Effector memory CD8-positive, alpha-beta T cell (primary cell): ENCODE measurements around the gene ITPKB.
A peak's percentile ranks its signal among the peaks of the same experiment; 100 is the strongest.
"Not testable (repeated sequence)": the region's sequence is repeated elsewhere in the genome, so short reads cannot be mapped to it uniquely, and the experiment has no call there.

ENCODE experiments used
- ATAC-seq: fragments of 150-1000 bp; cut with Tn5 transposase; replicated peaks from 2 replicates; pipeline ENCODE4 v1.10.0; 2021; ENCODE audit warnings: mild to moderate bottlenecking, moderate library complexity
- DNase-seq, 3 experiments: peaks; one replicate each; pipeline ENCODE4 v3.0.0; 2021
- H3K27ac Mint-ChIP-seq, 2 donors: one replicate each; pipeline ENCODE4 v1.8.0; 2022; ENCODE audit warnings: mild to moderate bottlenecking in 2 of 2, mixed read lengths in 2 of 2, moderate library complexity in 2 of 2
- H3K27me3 Mint-ChIP-seq, 2 donors: one replicate each; pipeline ENCODE4 v1.8.0; 2022; ENCODE audit warnings: mixed read lengths in 2 of 2
- H3K36me3 Mint-ChIP-seq: one replicate; pipeline ENCODE4 v1.8.0; 2022; ENCODE audit warnings: mild to moderate bottlenecking, moderate library complexity, mixed read lengths; ENCODE audit not compliant: insufficient read depth
- H3K4me1 Mint-ChIP-seq, 2 donors: one replicate each; pipeline ENCODE4 v1.8.0; 2022; ENCODE audit warnings: low read depth in 2 of 2, mixed read lengths in 2 of 2
- H3K4me3 Mint-ChIP-seq, 2 donors: one replicate each; pipeline ENCODE4 v1.8.0; 2022; ENCODE audit warnings: mild to moderate bottlenecking in 2 of 2, mixed read lengths in 2 of 2, moderate library complexity in 2 of 2
- H3K9me3 Mint-ChIP-seq, 2 donors: one replicate each; pipeline ENCODE4 v1.8.0; 2022; ENCODE audit warnings: mixed read lengths in 2 of 2

The ITPKB gene

DNA sequence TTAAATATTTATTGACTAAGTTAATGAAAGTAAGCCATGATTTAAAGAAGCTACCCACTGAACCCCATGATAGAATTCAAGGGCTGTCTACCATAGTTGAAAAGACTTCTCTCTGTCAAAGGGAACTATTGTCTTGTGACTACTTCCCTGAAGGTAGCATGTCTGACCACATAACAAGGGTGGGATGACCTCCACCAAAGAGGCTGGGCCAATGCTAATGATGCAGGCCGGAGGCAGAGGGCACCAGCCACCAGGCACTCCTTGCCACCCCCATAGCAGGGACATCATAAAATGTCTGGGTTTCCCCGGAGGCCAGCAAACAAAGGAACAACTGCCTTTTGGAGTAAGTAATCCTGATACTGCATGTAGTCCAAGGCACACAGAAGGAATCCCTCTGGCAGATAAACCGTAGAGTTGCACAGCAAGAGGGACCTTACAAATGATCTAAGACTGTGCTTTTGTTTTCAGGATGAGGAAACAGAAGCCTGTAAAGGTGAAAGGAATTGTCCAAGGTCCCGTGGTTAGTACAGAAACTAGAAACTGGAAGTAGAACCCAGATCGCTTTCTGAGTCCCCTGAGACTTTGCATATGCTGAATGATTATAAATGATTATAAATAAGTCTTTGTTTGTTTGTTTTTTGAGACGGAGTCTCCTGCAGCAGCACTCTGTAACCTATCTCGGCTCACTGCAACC, 33.5 kb upstream of the ITPKB start:
- Mint-ChIP-seq H3K36me3 (no peaks in the 10 kb centered on the region), H3K27me3 (peaks cover 0 to 7% of the 10 kb centered on the region in 2 donors), H3K4me3 (no peak overlapping the region)

DNA sequence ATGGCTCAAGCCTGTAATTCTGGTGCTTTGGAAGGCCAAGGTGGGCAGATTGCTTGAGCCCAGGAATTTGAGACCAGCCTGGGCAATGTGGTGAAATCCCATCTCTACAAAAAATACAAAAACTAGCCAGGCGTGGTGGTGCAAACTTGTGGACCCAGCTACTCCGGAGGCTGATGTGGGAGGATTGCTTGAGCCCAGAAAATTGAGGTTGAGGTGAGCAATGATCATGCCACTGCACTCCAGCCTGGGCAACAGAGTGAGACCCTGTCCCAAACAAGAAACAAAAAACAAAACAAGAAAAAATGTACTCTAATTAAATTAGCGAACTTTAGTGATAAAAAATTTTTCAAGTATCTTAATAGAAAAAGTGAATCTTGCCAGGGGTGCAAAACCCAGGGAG, 28.1 kb upstream of the ITPKB start:
- not testable (repeated sequence) for H3K4me3 Mint-ChIP-seq, H3K27me3 Mint-ChIP-seq, H3K27ac Mint-ChIP-seq, H3K36me3 Mint-ChIP-seq, H3K9me3 Mint-ChIP-seq, DNase-seq, ATAC-seq
- H3K4me1 Mint-ChIP-seq: peaks cover 14 to 28% of the 10 kb centered on the region in 2 donors

More for the DNA sequence above, 33.5 kb upstream of the ITPKB start:
- no peaks in the 10 kb centered on the region for H3K9me3 Mint-ChIP-seq
- DNase-seq (no peak), ATAC-seq (no peak)
- no peak overlapping the region for H3K27ac Mint-ChIP-seq
- H3K4me1 Mint-ChIP-seq: peaks cover 0 to 7% of the 10 kb centered on the region in 2 donors

DNA sequence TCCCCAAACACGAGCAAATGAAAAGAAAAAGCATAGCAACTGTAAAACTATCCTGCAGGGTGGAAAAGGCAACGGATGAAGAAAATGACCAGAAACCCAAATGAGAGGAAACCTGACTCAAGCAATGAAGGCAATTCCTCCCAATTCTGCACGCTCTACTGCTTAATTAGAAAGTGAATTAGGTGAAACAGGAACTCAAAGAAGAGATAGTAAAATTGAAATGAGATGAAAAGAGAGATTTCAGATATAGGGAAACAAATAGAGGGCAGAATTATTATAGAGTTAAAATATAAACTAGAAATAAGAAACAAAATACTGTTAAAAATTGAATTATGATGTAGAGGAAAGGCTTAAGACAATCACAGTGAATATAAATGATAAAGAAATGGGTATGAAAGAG, 27.5 kb upstream of the ITPKB start:
- Mint-ChIP-seq H3K4me3 (no peak overlapping the region), H3K27ac (no peak overlapping the region), H3K27me3 (peaks cover 5 to 10% of the 10 kb centered on the region in 2 donors), H3K4me1 (peaks cover 14 to 25% of the 10 kb centered on the region in 2 donors), H3K9me3 (peaks cover 0 to 5% of the 10 kb centered on the region in 2 donors), H3K36me3 (no peaks in the 10 kb centered on the region)
- ATAC-seq: no peak
- no peak for DNase-seq

DNA sequence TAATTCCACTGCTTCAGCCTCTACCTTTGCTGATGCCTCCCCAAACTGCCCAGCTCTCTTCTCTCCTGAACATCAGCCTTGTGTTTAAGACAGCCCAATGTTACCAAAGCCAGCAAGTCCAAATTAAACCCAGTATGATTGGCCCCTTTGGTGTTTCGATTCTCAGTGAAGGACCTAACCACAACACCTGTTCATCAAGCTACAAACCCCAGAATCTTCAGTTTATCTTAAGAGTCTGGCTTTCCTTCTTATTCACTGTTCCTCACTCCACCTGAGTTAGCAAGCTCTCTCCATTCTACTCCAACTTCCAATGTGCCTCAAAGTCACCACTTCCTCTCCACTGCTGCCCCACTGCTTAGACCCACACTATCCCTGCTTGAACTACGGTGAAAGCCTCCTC, 25.5 kb upstream of the ITPKB start:
- DNase-seq: no peak
- Mint-ChIP-seq H3K36me3 (no peaks in the 10 kb centered on the region), H3K9me3 (peaks cover 0 to 5% of the 10 kb centered on the region in 2 donors), H3K4me1 (peaks cover 14 to 25% of the 10 kb centered on the region in 2 donors), H3K4me3 (peak overlapping the region; percentile 1 to 67), H3K27me3 (peaks cover 5 to 10% of the 10 kb centered on the region in 2 donors), H3K27ac (peak overlapping the region; percentile 0 to 93)
- ATAC-seq: no peak

DNA sequence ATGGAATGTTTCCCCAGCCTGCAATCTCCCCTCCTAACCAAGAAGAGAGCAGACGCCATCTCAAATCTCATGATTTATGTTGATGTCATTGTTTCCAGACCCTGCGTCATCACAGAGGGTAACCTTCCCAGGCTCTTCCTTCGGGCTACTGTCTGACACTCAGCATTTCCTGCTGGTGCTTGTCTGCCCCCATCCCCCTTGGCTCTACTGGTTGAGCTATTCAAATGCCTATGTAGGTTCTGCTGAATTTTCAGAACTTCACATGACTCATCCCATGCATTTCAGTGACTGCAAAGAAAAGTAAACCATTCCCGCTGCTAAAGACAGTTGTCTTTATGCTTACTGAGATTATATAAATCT, 24.8 kb upstream of the ITPKB start:
- no peaks in the 10 kb centered on the region for H3K36me3 Mint-ChIP-seq
- DNase-seq: no peak
- H3K27me3 Mint-ChIP-seq: peaks cover 5 to 10% of the 10 kb centered on the region in 2 donors
- H3K9me3 Mint-ChIP-seq: peaks cover 0 to 5% of the 10 kb centered on the region in 2 donors
- H3K4me1 Mint-ChIP-seq: peaks cover 14 to 25% of the 10 kb centered on the region in 2 donors
- H3K27ac Mint-ChIP-seq: peak overlapping the region in 1 of 2 donors; percentile 93
- ATAC-seq: peak; percentile 40
- H3K4me3 Mint-ChIP-seq: peak overlapping the region in 1 of 2 donors; percentile 67

DNA sequence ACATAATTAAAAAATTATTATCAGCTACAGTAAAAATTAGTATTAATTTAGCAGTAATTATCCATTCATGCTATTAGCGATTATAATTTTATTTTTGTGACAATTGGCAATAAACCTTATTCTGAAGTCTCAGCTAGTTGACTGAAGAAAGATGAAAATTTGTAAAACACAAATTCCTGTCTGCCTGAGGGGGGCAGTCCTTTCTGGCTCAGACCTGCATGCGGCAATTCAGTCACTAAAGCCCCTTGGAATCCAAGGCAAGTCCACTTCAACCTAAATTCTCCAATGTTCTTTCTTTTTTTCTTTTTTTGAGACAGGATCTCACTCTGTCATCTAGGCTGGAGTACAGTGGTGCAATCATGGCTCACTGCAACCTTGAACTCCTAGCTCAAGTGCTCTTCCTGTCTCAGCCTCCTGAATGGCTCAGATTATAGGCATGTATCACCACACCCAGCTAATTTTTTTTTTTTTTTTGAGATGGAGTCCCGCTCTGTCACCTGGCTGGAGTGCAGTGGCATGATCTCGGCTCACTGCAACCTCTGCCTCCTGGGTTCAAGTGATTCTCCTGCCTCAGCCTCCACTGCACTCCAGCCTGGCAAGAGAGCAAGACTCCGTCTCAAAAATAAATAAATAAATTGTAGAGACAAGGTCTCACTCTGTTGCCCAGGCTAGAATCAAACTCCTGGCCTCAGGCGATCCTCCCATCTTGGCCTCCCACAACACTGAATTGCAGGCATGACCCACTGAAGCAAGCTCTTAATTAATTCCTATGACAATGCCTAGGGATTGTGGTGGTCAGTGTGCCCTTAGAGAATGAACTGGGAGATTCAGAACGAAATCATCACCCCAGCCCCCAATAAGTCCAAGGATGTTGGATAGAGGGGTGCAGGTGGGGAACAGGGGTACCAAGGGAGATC, 24.2 kb upstream of the ITPKB start:
- no peaks in the 10 kb centered on the region for H3K36me3 Mint-ChIP-seq
- no peak for ATAC-seq
- peaks cover 14 to 25% of the 10 kb centered on the region in 2 donors for H3K4me1 Mint-ChIP-seq
- H3K27ac Mint-ChIP-seq: peak overlapping the region in 1 of 2 donors; percentile 93
- H3K4me3 Mint-ChIP-seq: peak overlapping the region in 1 of 2 donors; percentile 67
- peaks cover 0 to 5% of the 10 kb centered on the region in 2 donors for H3K9me3 Mint-ChIP-seq
- H3K27me3 Mint-ChIP-seq: peaks cover 5 to 10% of the 10 kb centered on the region in 2 donors
- no peak for DNase-seq

DNA sequence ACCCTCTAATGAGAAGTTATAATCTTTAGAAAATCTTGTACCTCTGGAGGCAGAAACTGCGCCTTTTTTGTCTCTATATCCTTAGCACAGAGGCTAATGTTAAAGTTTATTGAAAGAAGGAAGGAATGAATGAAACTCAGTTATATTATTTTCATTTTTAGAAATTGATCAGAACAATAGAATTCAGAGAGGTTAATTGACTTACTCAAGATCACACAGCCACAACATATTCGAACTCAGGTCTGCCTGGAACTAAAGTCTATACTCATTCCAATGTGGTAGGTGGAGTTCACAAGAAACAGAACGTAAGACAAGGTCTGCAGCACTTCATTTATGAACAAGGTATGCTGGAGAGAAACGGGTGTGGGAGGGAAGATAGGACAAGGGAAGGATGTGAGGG, 23.0 kb upstream of the ITPKB start:
- no peak for DNase-seq
- Mint-ChIP-seq H3K4me1 (peaks cover 14 to 25% of the 10 kb centered on the region in 2 donors), H3K9me3 (peaks cover 0 to 5% of the 10 kb centered on the region in 2 donors), H3K36me3 (no peaks in the 10 kb centered on the region), H3K27ac (no peak overlapping the region), H3K27me3 (peaks cover 5 to 10% of the 10 kb centered on the region in 2 donors), H3K4me3 (no peak overlapping the region)
- ATAC-seq: no peak

DNA sequence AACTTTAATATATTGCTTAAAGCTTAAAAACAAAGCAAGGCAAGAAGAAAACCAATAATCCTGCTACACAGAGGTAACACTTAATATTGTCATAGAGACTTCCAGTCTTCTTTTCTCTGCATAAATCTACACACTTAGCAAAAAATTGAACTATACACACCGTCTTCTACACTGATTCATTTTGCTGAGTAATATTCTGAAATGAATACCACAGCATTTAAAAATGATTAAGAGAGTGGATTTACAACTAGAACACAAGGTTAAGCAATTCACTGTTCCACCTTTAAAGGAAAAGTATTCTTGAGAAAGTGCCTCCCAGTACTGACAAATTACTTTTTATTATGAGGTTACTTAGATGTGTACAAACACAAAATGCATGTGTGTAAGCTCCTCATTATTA, 22.2 kb upstream of the ITPKB start:
- peaks cover 5 to 10% of the 10 kb centered on the region in 2 donors for H3K27me3 Mint-ChIP-seq
- DNase-seq: no peak

DNA sequence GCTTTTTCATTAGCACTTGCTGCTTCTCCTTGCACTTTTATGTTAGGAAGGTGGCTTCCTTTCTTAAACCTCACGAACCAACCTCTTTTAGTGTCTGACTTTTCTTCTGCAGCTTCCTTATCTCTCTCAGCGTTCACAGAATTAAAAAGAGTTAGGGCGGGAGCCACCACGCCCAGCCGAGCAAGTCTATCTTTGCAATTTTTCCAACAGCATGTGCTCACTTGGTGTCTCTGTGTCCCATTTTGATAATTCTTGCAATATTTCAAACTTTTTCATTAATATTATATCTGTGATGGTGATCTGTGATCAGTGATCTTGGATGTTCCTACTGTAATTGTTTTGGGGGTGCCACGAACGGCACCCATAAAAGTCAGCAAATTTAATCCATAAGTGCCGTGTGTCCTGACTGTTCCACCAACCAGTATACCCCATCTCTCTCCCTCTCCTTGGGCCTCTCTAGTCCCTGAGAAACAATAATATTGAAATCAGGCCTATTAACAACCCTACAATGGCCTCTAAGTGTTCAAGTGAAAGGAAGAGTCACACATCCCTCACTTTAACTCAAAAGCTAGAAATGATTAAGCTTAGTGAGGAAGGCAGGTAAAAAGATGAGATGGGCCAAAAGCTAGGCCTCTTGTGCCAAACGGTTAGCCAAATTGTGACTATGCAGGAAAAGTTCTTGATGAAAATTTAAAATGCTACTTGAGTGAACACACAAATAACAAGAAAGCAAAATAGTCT, 15.9 kb upstream of the ITPKB start:
- ATAC-seq (no peak), DNase-seq (no peak)
- H3K36me3 Mint-ChIP-seq: peaks cover 4% of the 10 kb centered on the region
- no peak overlapping the region for H3K4me3 Mint-ChIP-seq
- H3K27me3 Mint-ChIP-seq: no peaks in the 10 kb centered on the region
- H3K27ac Mint-ChIP-seq: peak overlapping the region in 1 of 2 donors; percentile 10
- peaks cover 8 to 10% of the 10 kb centered on the region in 2 donors for H3K4me1 Mint-ChIP-seq
- no peaks in the 10 kb centered on the region for H3K9me3 Mint-ChIP-seq

More for the DNA sequence above, 22.2 kb upstream of the ITPKB start:
- H3K36me3 Mint-ChIP-seq: no peaks in the 10 kb centered on the region
- no peak overlapping the region for H3K27ac Mint-ChIP-seq
- H3K4me1 Mint-ChIP-seq: peaks cover 14 to 25% of the 10 kb centered on the region in 2 donors
- peaks cover 0 to 5% of the 10 kb centered on the region in 2 donors for H3K9me3 Mint-ChIP-seq
- no peak for ATAC-seq
- no peak overlapping the region for H3K4me3 Mint-ChIP-seq

DNA sequence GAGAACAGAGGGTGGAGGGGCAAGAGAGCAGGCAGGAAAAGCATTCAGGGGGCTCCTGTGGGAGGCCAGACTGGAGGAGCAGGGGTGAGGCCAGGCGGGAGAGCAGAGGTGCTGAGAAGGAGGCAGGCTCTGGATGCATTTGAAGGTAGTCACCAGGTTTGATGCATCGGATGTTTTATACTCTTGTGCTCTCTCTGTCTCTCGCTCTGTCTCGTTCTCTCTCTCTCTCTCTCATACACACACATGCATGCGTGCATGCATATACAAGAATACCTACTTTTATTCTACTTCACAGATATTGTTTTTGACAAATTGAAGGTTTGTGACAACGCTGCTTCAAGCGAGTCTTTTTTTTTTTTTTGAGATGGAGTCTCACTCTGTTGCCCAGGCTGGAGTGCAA, 15.0 kb upstream of the ITPKB start:
- DNase-seq (no peak), ATAC-seq (no peak)
- Mint-ChIP-seq H3K9me3 (no peaks in the 10 kb centered on the region), H3K27me3 (no peaks in the 10 kb centered on the region), H3K4me1 (peaks cover 8 to 10% of the 10 kb centered on the region in 2 donors), H3K4me3 (no peak overlapping the region), H3K27ac (peak overlapping the region in 1 of 2 donors; percentile 11), H3K36me3 (peaks cover 4% of the 10 kb centered on the region)

DNA sequence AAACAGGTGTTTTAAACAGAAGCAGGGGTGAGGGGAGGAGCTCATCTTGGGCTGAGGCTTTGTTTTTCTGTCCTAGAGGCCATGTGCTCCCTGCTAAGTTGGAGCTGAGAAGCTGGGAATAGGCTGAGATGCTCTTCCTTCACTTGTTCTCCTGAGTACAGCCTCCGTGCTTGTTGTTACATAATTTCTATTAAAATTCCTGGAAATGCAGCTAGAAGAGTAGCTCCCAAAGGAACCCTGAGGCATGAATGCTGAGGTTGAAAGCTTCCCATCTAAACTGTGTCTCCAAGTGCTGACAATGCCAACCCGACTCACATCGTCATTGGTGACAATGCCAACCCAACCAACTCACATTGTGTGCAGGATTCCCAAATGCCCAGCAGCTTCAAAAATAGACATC, 12.6 kb upstream of the ITPKB start:
- H3K4me1 Mint-ChIP-seq: peaks cover 8 to 10% of the 10 kb centered on the region in 2 donors
- H3K27me3 Mint-ChIP-seq: no peaks in the 10 kb centered on the region
- H3K27ac Mint-ChIP-seq: no peak overlapping the region
- H3K9me3 Mint-ChIP-seq: no peaks in the 10 kb centered on the region
- no peak for ATAC-seq
- no peak overlapping the region for H3K4me3 Mint-ChIP-seq
- DNase-seq: no peak
- peaks cover 4% of the 10 kb centered on the region for H3K36me3 Mint-ChIP-seq

DNA sequence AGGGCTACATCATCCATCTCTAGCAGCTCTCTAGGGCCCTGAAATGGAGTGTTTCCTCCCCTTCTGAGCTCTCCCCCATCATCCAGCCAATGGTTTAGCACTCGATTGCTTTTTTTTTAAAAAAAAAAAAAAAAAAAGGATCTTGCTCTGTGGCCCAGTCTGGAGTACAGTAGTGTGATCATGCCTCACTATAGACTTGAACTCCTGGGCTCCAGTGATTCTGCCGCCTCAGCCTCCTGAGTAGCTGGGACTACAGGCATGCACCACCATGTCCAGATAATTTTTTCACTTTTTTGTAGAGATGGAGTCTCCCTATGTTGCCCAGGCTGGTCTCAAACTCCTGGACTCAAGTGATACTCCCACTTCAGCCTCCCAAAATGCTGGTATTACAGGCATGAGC, 12.1 kb upstream of the ITPKB start:
- DNase-seq (no peak), ATAC-seq (no peak)
- no peaks in the 10 kb centered on the region for H3K9me3 Mint-ChIP-seq
- H3K4me3 Mint-ChIP-seq: no peak overlapping the region
- no peaks in the 10 kb centered on the region for H3K27me3 Mint-ChIP-seq
- H3K27ac Mint-ChIP-seq: no peak overlapping the region
- H3K36me3 Mint-ChIP-seq: peaks cover 4% of the 10 kb centered on the region
- H3K4me1 Mint-ChIP-seq: peaks cover 8 to 10% of the 10 kb centered on the region in 2 donors

DNA sequence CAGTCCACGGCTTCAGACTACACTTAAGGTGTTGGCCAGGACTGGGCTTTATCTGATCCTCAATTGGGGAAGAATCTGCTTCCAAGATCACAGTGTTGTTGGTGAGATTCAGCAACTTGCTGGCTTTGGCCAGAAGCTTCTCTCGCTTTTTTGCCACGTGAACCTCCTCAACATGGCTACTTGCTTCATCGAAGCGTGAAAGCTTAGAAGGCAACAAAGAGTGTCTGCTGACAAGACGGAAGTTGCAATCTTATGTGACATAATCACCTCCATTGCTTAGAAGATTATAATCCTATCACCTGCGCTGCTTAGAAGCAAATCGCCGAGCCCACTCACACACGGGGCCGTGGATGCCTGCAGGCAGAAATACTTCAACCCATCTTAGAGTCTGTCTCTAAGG, 10.4 kb upstream of the ITPKB start:
- DNase-seq (no peak), ATAC-seq (no peak)
- Mint-ChIP-seq H3K9me3 (no peaks in the 10 kb centered on the region), H3K4me3 (no peak overlapping the region), H3K4me1 (peaks cover 6 to 10% of the 10 kb centered on the region in 2 donors), H3K36me3 (peaks cover 1% of the 10 kb centered on the region), H3K27me3 (no peaks in the 10 kb centered on the region), H3K27ac (no peak overlapping the region)
